K562 (cell line): ENCODE measurements around the gene ALS2. TPM values are rescaled to one million over a fixed set of nuclear protein-coding genes. Genes with fewer than 3 reads are reported as not detected.
A peak's percentile ranks its signal among the peaks of the same experiment; 100 is the strongest.

Source experiments
- BMI1 ChIP-seq: fragments of 150-350 bp; IDR thresholded peaks from 2 replicates; pipeline ENCODE4 v1.6.1; 2014; ENCODE audit warnings: low read length
- CTBP1 ChIP-seq: fragments of 450-650 bp; IDR thresholded peaks from 2 replicates; pipeline ENCODE4 v1.6.1; 2016; ENCODE audit warnings: borderline replicate concordance
- EP400 ChIP-seq: fragments of 450-650 bp; IDR thresholded peaks from 2 replicates; pipeline ENCODE4 v1.6.1; 2017; ENCODE audit warnings: antibody characterized with exemption, mild to moderate bottlenecking, moderate library complexity
- ETV1 ChIP-seq: fragments of 450-650 bp; conservative IDR thresholded peaks from 2 replicates; pipeline ENCODE4 v1.6.1; 2016; ENCODE audit warnings: missing genetic modification characterization, control low read depth, low read depth, missing compliant biosample characterization
- FOSL1 ChIP-seq: fragments of 200-800 bp; sonication (Bioruptor generic); conservative IDR thresholded peaks from 2 replicates; pipeline ENCODE4 v1.6.1; 2016; ENCODE audit warnings: missing genetic modification characterization, missing compliant biosample characterization
- HNRNPLL ChIP-seq: fragments of 200-400 bp; formaldehyde crosslinking; IDR thresholded peaks from 2 replicates; pipeline ENCODE4 v1.6.1; 2017; ENCODE audit warnings: low read length, low read depth, mild to moderate bottlenecking; ENCODE audit not compliant: poor library complexity, severe bottlenecking
- JUND ChIP-seq, 2 experiments: IDR thresholded peaks; 2 replicates in 1 of 2; 3 replicates in 1 of 2; pipeline ENCODE4 v1.6.1; 2011; ENCODE audit warnings: borderline replicate concordance in 2 of 2, low read depth in 2 of 2, low read length in 2 of 2, improper control_type of control experiment in 1 of 2, missing biosample characterization in 1 of 2, missing genetic modification characterization in 1 of 2, missing genetic modification reagents in 1 of 2
- KDM5B ChIP-seq: fragments of 200-600 bp; sonication (generic); IDR thresholded peaks from 2 replicates; pipeline ENCODE4 v1.6.1; 2012; ENCODE audit warnings: low read depth, mild to moderate bottlenecking, moderate library complexity, low read length, control low read depth, inconsistent platforms; ENCODE audit not compliant: insufficient replicate concordance
- KLF16 ChIP-seq: IDR thresholded peaks from 2 replicates; pipeline ENCODE4 v1.6.1; 2016; ENCODE audit warnings: antibody characterized with exemption
- MAFK ChIP-seq: IDR thresholded peaks from 2 replicates; pipeline ENCODE4 v1.6.1; 2011; ENCODE audit warnings: low read length, improper control_type of control experiment
- MAZ ChIP-seq, 2 experiments: fragments of 450-650 bp in 1 of 2; sonication (generic) in 1 of 2; formaldehyde crosslinking; IDR thresholded peaks in 1 of 2; conservative IDR thresholded peaks in 1 of 2; 2 replicates each; pipeline versions ENCODE4 v1.4.0 to v1.5.0; 2020; ENCODE audit warnings: mild to moderate bottlenecking in 1 of 2, missing genetic modification reagents in 1 of 2
- MBD2 ChIP-seq: sonication (generic); IDR thresholded peaks from 2 replicates; pipeline ENCODE4 v1.6.1; 2016; ENCODE audit warnings: low read depth, borderline replicate concordance
- MECOM ChIP-seq: fragments of 250-450 bp; sonication (Bioruptor Pico); IDR thresholded peaks from 2 replicates; pipeline ENCODE4 v1.8.0; 2022; ENCODE audit warnings: inconsistent platforms
- MTA1 ChIP-seq: fragments of 450-650 bp; IDR thresholded peaks from 2 replicates; pipeline ENCODE4 v1.6.1; 2017; ENCODE audit warnings: borderline replicate concordance
- NFE2 ChIP-seq: IDR thresholded peaks from 2 replicates; pipeline ENCODE4 v1.6.1; 2014; ENCODE audit warnings: antibody characterized with exemption, low read depth
- NRF1 ChIP-seq, 2 experiments: fragments of 450-650 bp; IDR thresholded peaks in 1 of 2; conservative IDR thresholded peaks in 1 of 2; 2 replicates each; pipeline ENCODE4 v1.6.1; 2014; ENCODE audit warnings: mild to moderate bottlenecking in 2 of 2
- PCBP1 ChIP-seq: fragments of 200-400 bp; formaldehyde crosslinking; IDR thresholded peaks from 2 replicates; pipeline ENCODE4 v1.6.1; 2018; ENCODE audit warnings: mild to moderate bottlenecking, low read depth, low read length; ENCODE audit not compliant: poor library complexity, severe bottlenecking
- PML ChIP-seq: IDR thresholded peaks from 2 replicates; pipeline ENCODE4 v1.6.1; 2012; ENCODE audit warnings: low read length, inconsistent platforms
- RAD51 ChIP-seq: fragments of 450-650 bp; IDR thresholded peaks from 2 replicates; pipeline ENCODE4 v1.7.1; 2016; ENCODE audit warnings: low read depth, mild to moderate bottlenecking, borderline replicate concordance
- RFX1 ChIP-seq: fragments of 450-650 bp; IDR thresholded peaks from 2 replicates; pipeline ENCODE4 v1.6.1; 2016; ENCODE audit warnings: mild to moderate bottlenecking, moderate library complexity
- RFX5 ChIP-seq: IDR thresholded peaks from 2 replicates; pipeline ENCODE4 v1.6.1; 2011; ENCODE audit warnings: low read depth, mild to moderate bottlenecking, improper control_type of control experiment, low read length
- SUPT5H ChIP-seq: fragments of 450-650 bp; IDR thresholded peaks from 2 replicates; pipeline ENCODE4 v1.6.1; 2016
- TAF1 ChIP-seq: IDR thresholded peaks from 2 replicates; pipeline ENCODE4 v1.6.1; 2011; ENCODE audit warnings: mild to moderate bottlenecking, low read length, moderate library complexity; ENCODE audit not compliant: insufficient read depth, control insufficient read depth, severe bottlenecking; ENCODE audit errors: extremely low read depth
- TBP ChIP-seq: optimal IDR thresholded peaks from 2 replicates; pipeline ENCODE3; 2011; ENCODE audit warnings: low read depth, low read length, improper control_type of control experiment
- TEAD1 ChIP-seq, 2 experiments: fragments of 450-650 bp in 1 of 2; sonication (generic) in 1 of 2; formaldehyde crosslinking; IDR thresholded peaks; 2 replicates each; pipeline versions ENCODE4 v1.4.0 to v1.8.0; 2020 to 2022; ENCODE audit warnings: mild to moderate bottlenecking in 2 of 2, missing genetic modification reagents in 1 of 2
- XRCC5 ChIP-seq: fragments of 200-400 bp; formaldehyde crosslinking; IDR thresholded peaks from 2 replicates; pipeline ENCODE4 v1.6.1; 2017; ENCODE audit warnings: low read depth, mild to moderate bottlenecking, low read length
- ZNF668 ChIP-seq: fragments of 250-450 bp; sonication (Bioruptor Pico); IDR thresholded peaks from 2 replicates; pipeline ENCODE4 v1.8.0; 2022; ENCODE audit warnings: mild to moderate bottlenecking, inconsistent platforms
- ZZZ3 ChIP-seq: fragments of 450-650 bp; IDR thresholded peaks from 2 replicates; pipeline ENCODE4 v1.6.1; 2016; ENCODE audit warnings: antibody characterized with exemption, mild to moderate bottlenecking, moderate library complexity
- polyA plus RNA-seq, 8 experiments: library from polyadenylated mRNA; depleted of rRNA in 4 of 8; stranded (reverse) in 5 of 8; unstranded in 3 of 8; fragments of >200 nt; fragmentation: Nextera tagmentation in 2 of 8; fragmentation: Illumina TruSeq in 1 of 8; extraction: Ambion mirVana in 2 of 8; extraction: Trizol in 1 of 8; gene quantifications; 2 replicates each; pipeline versions ENCODE4 v1.2.1 to v1.2.3, GENCODE V29; 2011 to 2014; ENCODE audit warnings: inconsistent platforms in 1 of 8, missing spikeins in 1 of 8
- total RNA-seq, 7 experiments: library from RNA; depleted of rRNA in 6 of 7; stranded (reverse); fragments of >200 nt in 6 of 7; fragmentation: Illumina TruSeq in 2 of 7; extraction: Trizol in 2 of 7; gene quantifications; 2 replicates each; pipeline versions ENCODE4 v1.2.1 to v1.2.3, GENCODE V29; 2011 to 2021; ENCODE audit warnings: low replicate concordance in 1 of 7
- TF ChIP-seq, protein P1 (sequence below): sonication (generic); formaldehyde crosslinking; IDR thresholded peaks from 2 replicates; pipeline ENCODE4 v1.8.1; 2023; ENCODE audit warnings: mild to moderate bottlenecking, missing genetic modification reagents, moderate library complexity

ALS2 gene
- total and polyA plus RNA-seq, 9 of the 15 experiments (the other 6 are each of a cell fraction or from before 2014, with no cell fraction given): 5.2 to 17.7 (median 11.6) TPM

GRCh38 chr2:201780674-201781493 lies at the start of gene ALS2 (continued):
- 0 out of 4 replicates have a peak, but pooled peaks of 1 of the 2 experiments have one; percentile 32 for TF ChIP-seq MAZ (CRISPR knock-in tag; conservative IDR thresholded peaks at IDR 0.05 in 1 of 2, IDR thresholded peaks at IDR 0.05 in 1 of 2)
- 0 out of 2 replicates have a peak, but pooled peaks have one; percentile 17 for TF ChIP-seq RFX5
- peak; percentile 93 for TF ChIP-seq JUND (IDR thresholded peaks at IDR 0.05; ENCODE audit: borderline replicate concordance, low read depth, low read length)
- peak; percentile 92; the same call in 2 of the 3 replicates for TF ChIP-seq JUND (tag; IDR thresholded peaks at IDR 0.05; ENCODE audit: borderline replicate concordance, low read depth, low read length)
- no peak for TF ChIP-seq PCBP1
- peak; percentile 55; the same call in 1 of the 2 replicates for TF ChIP-seq BMI1
- TF ChIP-seq ZZZ3: no peak
- TF ChIP-seq TEAD1 (CRISPR knock-in tag; IDR thresholded peaks at IDR 0.05): peak in 1 of 2 experiments; percentile 40; a peak in 1 of 4 replicates
- TF ChIP-seq KLF16: no peak; the same call in 1 of the 2 replicates
- TF ChIP-seq CTBP1: peak; percentile 49
- no peak for TF ChIP-seq MECOM (CRISPR knock-in tag)
- TF ChIP-seq KDM5B: peak; percentile 59
- TF ChIP-seq XRCC5: 0 out of 2 replicates have a peak, but pooled peaks have one; percentile 62
- peak; percentile 95 for TF ChIP-seq RFX1
- TF ChIP-seq MTA1: peak; percentile 97
- TF ChIP-seq HNRNPLL: peak; percentile 90
- TF ChIP-seq ZNF668 (CRISPR knock-in tag): 0 out of 2 replicates have a peak, but pooled peaks have one; percentile 22
- peak; percentile 42; the same call in 1 of the 2 replicates for TF ChIP-seq ETV1 (tag)
- peak; percentile 56 for TF ChIP-seq TAF1
- peak; percentile 72 for TF ChIP-seq SUPT5H
- peak; percentile 5 to 43; a peak in 3 of 4 replicates for TF ChIP-seq NRF1 (conservative IDR thresholded peaks at IDR 0.05 in 1 of 2, IDR thresholded peaks at IDR 0.05 in 1 of 2)
- peak; percentile 41; the same call in 1 of the 2 replicates for TF ChIP-seq RAD51
- peak; percentile 22; the same call in 1 of the 2 replicates for TF ChIP-seq EP400
- TF ChIP-seq, protein P1, sequence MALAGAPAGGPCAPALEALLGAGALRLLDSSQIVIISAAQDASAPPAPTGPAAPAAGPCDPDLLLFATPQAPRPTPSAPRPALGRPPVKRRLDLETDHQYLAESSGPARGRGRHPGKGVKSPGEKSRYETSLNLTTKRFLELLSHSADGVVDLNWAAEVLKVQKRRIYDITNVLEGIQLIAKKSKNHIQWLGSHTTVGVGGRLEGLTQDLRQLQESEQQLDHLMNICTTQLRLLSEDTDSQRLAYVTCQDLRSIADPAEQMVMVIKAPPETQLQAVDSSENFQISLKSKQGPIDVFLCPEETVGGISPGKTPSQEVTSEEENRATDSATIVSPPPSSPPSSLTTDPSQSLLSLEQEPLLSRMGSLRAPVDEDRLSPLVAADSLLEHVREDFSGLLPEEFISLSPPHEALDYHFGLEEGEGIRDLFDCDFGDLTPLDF (CRISPR knock-in tag): no peak
- peak; percentile 69 for TF ChIP-seq NFE2
- peak; percentile 54 for TF ChIP-seq TBP
- peak; percentile 39; the same call in 1 of the 2 replicates for TF ChIP-seq MAFK
- TF ChIP-seq MBD2: peak; percentile 57; the same call in 1 of the 2 replicates
- TF ChIP-seq FOSL1: peak; percentile 34
- peak; percentile 48; the same call in 1 of the 2 replicates for TF ChIP-seq PML
